PC-9 (cell line): Measurements from ENCODE around the gene MYO5B. TPM values are rescaled to one million over a fixed set of nuclear protein-coding genes. Genes with fewer than 3 reads are reported as not detected.

ENCODE experiments used
- BruUV-seq: library from RNA; stranded (reverse); fragments of 400-500 nt; replicated peaks from 2 replicates; lab custom pipeline; 2021; lab: Mats Ljungman, UMichigan
- CTCF ChIA-PET: fragments of 300-600 bp; sonication (Branson Sonifier 250); formaldehyde crosslinking; loops from one replicate; lab custom pipeline; 2022; ENCODE audit warnings: antibody characterized with exemption; lab: Charles Lee
- POLR2A ChIA-PET: fragments of 300-600 bp; sonication (Branson Sonifier 250); formaldehyde crosslinking; loops from one replicate; lab custom pipeline; 2022; ENCODE audit warnings: antibody characterized with exemption; ENCODE audit not compliant: unreplicated experiment; lab: Charles Lee
- DNase-seq, 2 experiments: peaks; one replicate each; pipeline versions ENCODE4 v3.0.0 to v3.0.0-alpha.2; 2015 to 2022; ENCODE audit warnings: mixed read lengths in 1 of 2
- H2AFZ ChIP-seq: fragments of 200-600 bp; sonication (generic); 2 replicates; pipeline ENCODE4 v1.8.1; 2017; ENCODE audit warnings: antibody characterized with exemption
- H3F3A ChIP-seq: fragments of 200-600 bp; sonication (generic); 2 replicates; pipeline ENCODE4 v1.8.1; 2017; ENCODE audit warnings: antibody characterized with exemption, mild to moderate bottlenecking, low read depth; ENCODE audit not compliant: insufficient read depth
- H3K27ac ChIP-seq: fragments of 200-600 bp; sonication (generic); 2 replicates; pipeline ENCODE4 v1.6.1; 2016; ENCODE audit warnings: mixed run types
- H3K27me3 ChIP-seq: fragments of 200-600 bp; sonication (generic); 2 replicates; pipeline ENCODE4 v1.6.1; 2016; ENCODE audit warnings: low read depth, mixed run types; ENCODE audit not compliant: insufficient read depth
- H3K36me3 ChIP-seq: fragments of 200-600 bp; sonication (generic); 2 replicates; pipeline ENCODE4 v1.6.1; 2016; ENCODE audit warnings: low read depth, mixed run types
- H3K4me1 ChIP-seq: fragments of 200-600 bp; sonication (generic); replicated peaks from 2 replicates; pipeline ENCODE4 v1.6.1; 2016; ENCODE audit warnings: mixed run types; ENCODE audit not compliant: insufficient read depth
- H3K4me2 ChIP-seq: fragments of 200-600 bp; sonication (generic); 2 replicates; pipeline ENCODE4 v1.6.1; 2017; ENCODE audit warnings: mixed run types
- H3K4me3 ChIP-seq: fragments of 200-600 bp; sonication (generic); 2 replicates; pipeline ENCODE4 v1.6.1; 2016; ENCODE audit warnings: mixed run types
- H3K79me2 ChIP-seq: fragments of 200-600 bp; sonication (generic); 2 replicates; pipeline ENCODE4 v1.6.1; 2017; ENCODE audit warnings: low read depth, mixed run types
- H3K9me2 ChIP-seq: fragments of 200-600 bp; sonication (generic); 2 replicates; pipeline ENCODE4 v1.8.1; 2017; ENCODE audit warnings: mild to moderate bottlenecking; ENCODE audit not compliant: insufficient read depth
- H3K9me3 ChIP-seq: fragments of 200-600 bp; sonication (generic); 2 replicates; pipeline ENCODE4 v1.8.1; 2016; ENCODE audit warnings: low read depth; ENCODE audit not compliant: insufficient read depth
- H4K20me1 ChIP-seq: fragments of 200-600 bp; sonication (generic); 2 replicates; pipeline ENCODE4 v1.8.1; 2017; ENCODE audit not compliant: insufficient read depth
- EZH2 ChIP-seq: fragments of 200-600 bp; sonication (generic); IDR thresholded peaks from 2 replicates; pipeline ENCODE4 v1.8.0; 2017; ENCODE audit warnings: antibody characterized with exemption, low read depth
- intact Hi-C: fragments of 100-400 bp; cut with micrococcal nuclease; formaldehyde crosslinking; loops from one replicate; pipeline ENCODE4 v1.10.0; 2022; ENCODE audit not compliant: unreplicated experiment
- total RNA-seq: library from RNA; stranded (reverse); gene quantifications from 2 replicates; pipeline ENCODE4 v1.2.3, GENCODE V29; 2021
- TF ChIP-seq, protein P1 (sequence below): fragments of 200-600 bp; sonication (generic); conservative IDR thresholded peaks from 2 replicates; pipeline ENCODE4 v1.6.1; 2017; ENCODE audit warnings: mixed run types, antibody characterized with exemption, mild to moderate bottlenecking, moderate library complexity

The MYO5B gene
- total RNA-seq, 1 experiment from 2014 or later: 25.4 TPM

DNA sequence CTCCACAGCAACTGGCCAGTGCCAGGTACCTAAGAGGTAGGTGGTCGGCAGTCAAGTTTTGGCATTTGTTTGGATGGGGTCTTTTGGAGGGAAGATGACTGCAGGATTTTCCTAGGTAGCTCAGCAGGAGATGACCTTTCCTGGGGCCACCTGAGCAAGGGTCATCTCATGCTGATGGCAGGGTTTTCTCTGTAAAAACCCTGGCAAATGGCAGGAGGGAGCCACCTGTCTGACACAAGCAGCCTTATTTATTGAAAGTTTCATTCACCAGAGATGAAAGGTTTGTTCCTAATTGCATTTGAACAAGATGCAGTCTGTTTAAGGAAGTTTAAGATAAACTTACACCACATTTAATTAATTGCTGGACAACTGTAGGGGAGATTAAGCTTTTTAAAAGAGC is 350.0 kb downstream of the MYO5B start:
- H3K27ac ChIP-seq: no peak overlapping the region
- 0 out of 2 replicates have a peak, but pooled peaks cover under 1% of the 10 kb centered on the region for H3K36me3 ChIP-seq
- BruUV-seq: no TSS peak
- H3K4me1 ChIP-seq: peaks cover 19% of the 10 kb centered on the region
- H3K4me3 ChIP-seq: no peak overlapping the region
- H3K9me2 ChIP-seq: no peaks in the 10 kb centered on the region
- peaks cover 14% of the 10 kb centered on the region for H3F3A ChIP-seq
- no peak for TF ChIP-seq EZH2
- TF ChIP-seq, protein P1, sequence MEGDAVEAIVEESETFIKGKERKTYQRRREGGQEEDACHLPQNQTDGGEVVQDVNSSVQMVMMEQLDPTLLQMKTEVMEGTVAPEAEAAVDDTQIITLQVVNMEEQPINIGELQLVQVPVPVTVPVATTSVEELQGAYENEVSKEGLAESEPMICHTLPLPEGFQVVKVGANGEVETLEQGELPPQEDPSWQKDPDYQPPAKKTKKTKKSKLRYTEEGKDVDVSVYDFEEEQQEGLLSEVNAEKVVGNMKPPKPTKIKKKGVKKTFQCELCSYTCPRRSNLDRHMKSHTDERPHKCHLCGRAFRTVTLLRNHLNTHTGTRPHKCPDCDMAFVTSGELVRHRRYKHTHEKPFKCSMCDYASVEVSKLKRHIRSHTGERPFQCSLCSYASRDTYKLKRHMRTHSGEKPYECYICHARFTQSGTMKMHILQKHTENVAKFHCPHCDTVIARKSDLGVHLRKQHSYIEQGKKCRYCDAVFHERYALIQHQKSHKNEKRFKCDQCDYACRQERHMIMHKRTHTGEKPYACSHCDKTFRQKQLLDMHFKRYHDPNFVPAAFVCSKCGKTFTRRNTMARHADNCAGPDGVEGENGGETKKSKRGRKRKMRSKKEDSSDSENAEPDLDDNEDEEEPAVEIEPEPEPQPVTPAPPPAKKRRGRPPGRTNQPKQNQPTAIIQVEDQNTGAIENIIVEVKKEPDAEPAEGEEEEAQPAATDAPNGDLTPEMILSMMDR: no peak
- H4K20me1 ChIP-seq: no peaks in the 10 kb centered on the region
- POLR2A ChIA-PET: no interaction called here
- CTCF ChIA-PET: no interaction called here
- intact Hi-C loops: loop anchor here (5.0 kb wide), 1 partner anchor 33 kb away; the partner anchor contains the start of gene ACAA2
- H3K79me2 ChIP-seq: no peaks in the 10 kb centered on the region
- H2AFZ ChIP-seq: no peak overlapping the region
- no peaks in the 10 kb centered on the region for H3K9me3 ChIP-seq
- H3K4me2 ChIP-seq: no peak overlapping the region
- no peaks in the 10 kb centered on the region for H3K27me3 ChIP-seq
- DNase-seq: no peak

DNA sequence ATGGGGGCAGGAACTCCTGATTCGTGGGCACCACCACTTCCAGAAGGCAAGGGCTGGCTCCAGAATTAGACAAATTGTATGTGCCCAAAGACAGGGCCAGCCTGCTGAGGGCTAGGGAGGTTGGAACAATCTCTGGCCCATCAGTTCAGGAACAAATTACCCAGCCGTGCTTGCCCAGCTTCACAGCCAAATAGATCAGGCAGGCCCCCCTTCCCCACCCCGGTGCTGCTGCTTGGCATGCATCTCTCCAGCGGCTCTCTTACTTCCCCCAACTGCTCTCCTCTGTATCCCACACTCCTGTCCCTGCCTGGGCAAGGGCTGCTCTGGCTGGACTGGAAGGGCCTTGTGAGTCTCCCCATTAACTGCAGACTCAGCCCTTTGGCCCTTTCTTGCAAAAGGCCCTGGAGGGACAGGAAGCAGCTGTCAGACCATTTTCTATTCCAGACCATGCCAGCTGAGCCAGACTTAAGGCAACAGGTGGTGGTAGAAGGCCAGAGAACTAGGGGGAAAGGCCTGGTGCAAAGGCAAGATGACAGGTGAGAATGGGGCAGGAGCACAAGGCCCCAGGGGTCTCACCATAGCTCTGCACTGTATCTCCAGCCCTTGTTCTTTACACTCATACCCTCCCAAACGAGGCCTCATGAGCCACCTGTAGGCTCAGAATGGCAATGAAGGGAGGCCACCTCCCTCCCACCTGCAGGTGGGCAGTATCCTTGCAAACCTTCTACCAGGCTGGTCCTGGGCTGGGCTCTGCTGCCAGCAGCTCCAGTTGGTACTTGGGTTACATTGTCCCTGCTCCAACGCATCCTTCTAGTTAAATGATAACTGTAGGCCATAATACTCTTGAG is 350.9 kb downstream of the MYO5B start:
- H3K27ac ChIP-seq: no peak overlapping the region
- TF ChIP-seq, protein P1: no peak
- TF ChIP-seq EZH2: no peak

DNA sequence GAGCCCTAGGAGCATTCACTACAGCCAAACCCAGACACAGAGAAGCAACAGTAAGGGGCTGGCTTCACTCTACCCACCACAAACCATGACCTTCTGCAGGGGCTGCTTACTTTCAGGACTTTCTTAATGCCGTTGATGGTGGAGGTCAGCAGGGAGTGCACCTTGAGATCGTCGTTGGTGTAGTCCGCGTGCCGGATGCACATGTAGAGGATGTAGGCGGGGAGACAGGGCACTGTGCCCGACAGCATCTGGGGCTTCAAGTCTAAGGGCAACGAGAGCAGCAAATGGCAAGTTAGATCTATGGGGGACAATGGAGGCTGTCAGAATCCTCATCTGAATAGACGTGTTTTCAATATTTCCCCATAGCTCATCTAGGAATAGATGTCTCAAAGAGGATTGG is 351.8 kb downstream of the MYO5B start:
- Histone ChIP-seq H4K20me1 (no peaks in the 10 kb centered on the region), H3K36me3 (0 out of 2 replicates have a peak, but pooled peaks cover 7% of the 10 kb centered on the region), H3K4me1 (peaks cover 4% of the 10 kb centered on the region; the same call in 1 of the 2 replicates), H3K4me3 (no peak overlapping the region), H3K9me2 (no peaks in the 10 kb centered on the region), H2AFZ (no peak overlapping the region), H3K27me3 (no peaks in the 10 kb centered on the region), H3K9me3 (no peaks in the 10 kb centered on the region), H3K4me2 (no peak overlapping the region), H3K79me2 (no peaks in the 10 kb centered on the region), H3K27ac (no peak overlapping the region), H3F3A (no peaks in the 10 kb centered on the region)
- CTCF ChIA-PET: no interaction called here
- POLR2A ChIA-PET: no interaction called here
- TF ChIP-seq EZH2: no peak
- TF ChIP-seq, protein P1: no peak
- DNase-seq: no peak
- intact Hi-C loops: no loop called here
- no TSS peak for BruUV-seq

More for the DNA sequence above, 350.9 kb downstream of the MYO5B start:
- Histone ChIP-seq H3K9me2 (no peaks in the 10 kb centered on the region), H3K79me2 (no peaks in the 10 kb centered on the region), H3K27me3 (no peaks in the 10 kb centered on the region), H2AFZ (no peak overlapping the region), H3K36me3 (0 out of 2 replicates have a peak, but pooled peaks cover 5% of the 10 kb centered on the region), H3K9me3 (no peaks in the 10 kb centered on the region), H3F3A (peaks cover 8% of the 10 kb centered on the region), H3K4me2 (no peak overlapping the region), H3K4me3 (no peak overlapping the region), H3K4me1 (peaks cover 13% of the 10 kb centered on the region), H4K20me1 (no peaks in the 10 kb centered on the region)
- ChIA-PET POLR2A (no interaction called here), CTCF (no interaction called here)
- no peak for DNase-seq
- no TSS peak for BruUV-seq
- intact Hi-C loops: no loop called here
